Fibroblast of skin of scalp (primary cell): ENCODE measurements around the gene PHACTR3.
A peak's percentile ranks its signal among the peaks of the same experiment; 100 is the strongest.
"Not testable (repeated sequence)": the region's sequence is repeated elsewhere in the genome, so short reads cannot be mapped to it uniquely, and the experiment has no call there.

Experiments
- DNase-seq: peaks from one replicate; pipeline ENCODE4 v3.0.0-alpha.2; 2013

The PHACTR3 gene

DNA sequence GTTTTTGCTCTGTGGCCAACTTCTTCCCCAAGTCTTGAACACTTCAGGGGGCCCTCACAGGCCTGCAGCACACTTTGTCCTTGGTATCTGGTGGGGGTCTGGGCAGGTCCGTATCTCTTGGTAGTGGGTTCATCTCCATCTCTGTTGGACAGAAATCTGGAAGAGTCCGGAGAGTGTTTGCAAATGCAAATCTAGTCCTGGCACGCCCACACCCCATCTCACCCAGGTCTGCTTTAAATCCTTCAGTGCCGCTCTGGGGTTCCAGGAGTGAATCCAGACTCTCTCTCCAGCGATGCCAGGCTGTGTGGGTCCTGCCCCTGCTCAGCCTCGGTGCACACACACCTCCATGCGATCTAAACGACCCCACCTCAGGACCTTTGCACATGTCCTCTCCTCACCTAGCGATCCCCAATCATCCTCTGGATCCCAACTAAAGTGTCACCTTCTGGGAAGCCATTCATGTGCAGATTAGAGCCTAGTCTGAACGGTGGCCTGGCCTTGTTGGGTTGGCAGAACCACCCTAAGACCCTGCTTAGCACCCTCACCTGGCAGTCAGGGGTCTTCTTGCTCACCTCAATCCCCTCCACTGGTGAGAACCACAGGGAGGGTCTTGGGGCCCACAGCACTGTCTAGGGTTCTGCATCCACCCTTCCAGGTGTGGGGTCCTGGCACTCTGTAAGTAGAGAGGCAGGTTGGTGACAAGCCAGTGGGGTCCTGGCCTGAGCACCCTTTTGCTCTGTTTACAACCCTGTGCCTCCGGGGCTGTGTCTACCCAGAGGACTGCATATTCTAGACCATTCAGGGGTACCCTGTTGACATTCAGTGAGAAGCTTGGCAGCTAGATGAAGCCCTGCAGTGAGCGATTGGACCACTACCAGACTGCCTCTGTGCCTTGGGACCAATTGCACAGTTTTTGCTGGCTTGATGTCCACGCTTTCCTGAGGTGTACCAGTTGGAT lies 228.3 kb downstream of the PHACTR3 start:
- DNase-seq: no peak

GRCh38 chr20:59835057-59835447 lies 230.7 kb downstream of the PHACTR3 start:
- peak; percentile 77 for DNase-seq

DNA sequence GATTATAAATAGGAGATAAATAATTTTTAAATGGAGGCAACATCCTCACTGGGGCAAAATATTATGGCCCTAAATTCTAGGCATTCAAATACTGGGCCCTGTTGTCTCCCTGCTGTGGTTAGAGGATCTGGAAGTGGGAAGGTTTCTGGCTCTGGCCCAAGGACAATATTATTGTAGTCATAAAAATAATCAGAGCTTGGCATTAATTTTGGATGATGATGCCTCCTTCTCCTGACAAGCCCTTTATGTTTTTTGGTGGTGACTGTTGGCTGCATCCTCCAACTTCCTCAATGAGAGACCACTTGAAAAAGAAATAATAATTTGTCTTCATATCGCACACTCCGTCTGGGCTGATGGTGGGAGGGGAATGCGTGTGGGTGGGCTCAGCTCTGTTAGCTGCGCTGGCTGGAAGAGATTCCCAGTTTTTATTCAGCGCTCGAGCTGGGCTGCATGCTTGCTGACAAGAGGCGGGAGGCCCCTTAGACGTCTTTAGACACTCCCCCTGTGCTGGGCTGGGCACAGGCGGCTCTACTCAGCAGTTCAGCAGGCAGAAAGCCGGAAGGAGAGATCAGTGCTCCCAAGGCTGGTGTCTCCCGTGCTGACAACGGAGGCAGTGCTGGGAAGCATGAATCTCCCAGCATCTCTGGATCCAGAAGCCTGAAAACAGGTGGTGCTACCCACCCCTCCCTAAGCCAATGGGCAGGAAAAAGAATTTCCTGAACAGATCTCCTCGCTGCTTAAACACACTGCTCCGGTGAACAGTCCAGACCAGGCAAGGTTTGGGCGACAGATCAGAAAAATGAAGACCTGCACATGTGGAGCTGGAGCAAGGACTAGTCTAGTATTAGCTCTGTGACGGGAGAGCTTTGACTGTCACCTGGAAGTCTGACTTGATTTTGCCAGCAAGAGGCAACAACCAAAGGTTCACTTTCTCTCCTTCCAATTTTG lies 231.4 kb downstream of the PHACTR3 start:
- peak; percentile 64 for DNase-seq

- no peak for DNase-seq
These were observed 232.4 kb downstream of the PHACTR3 start for GRCh38 chr20:59836767-59837166.

DNA sequence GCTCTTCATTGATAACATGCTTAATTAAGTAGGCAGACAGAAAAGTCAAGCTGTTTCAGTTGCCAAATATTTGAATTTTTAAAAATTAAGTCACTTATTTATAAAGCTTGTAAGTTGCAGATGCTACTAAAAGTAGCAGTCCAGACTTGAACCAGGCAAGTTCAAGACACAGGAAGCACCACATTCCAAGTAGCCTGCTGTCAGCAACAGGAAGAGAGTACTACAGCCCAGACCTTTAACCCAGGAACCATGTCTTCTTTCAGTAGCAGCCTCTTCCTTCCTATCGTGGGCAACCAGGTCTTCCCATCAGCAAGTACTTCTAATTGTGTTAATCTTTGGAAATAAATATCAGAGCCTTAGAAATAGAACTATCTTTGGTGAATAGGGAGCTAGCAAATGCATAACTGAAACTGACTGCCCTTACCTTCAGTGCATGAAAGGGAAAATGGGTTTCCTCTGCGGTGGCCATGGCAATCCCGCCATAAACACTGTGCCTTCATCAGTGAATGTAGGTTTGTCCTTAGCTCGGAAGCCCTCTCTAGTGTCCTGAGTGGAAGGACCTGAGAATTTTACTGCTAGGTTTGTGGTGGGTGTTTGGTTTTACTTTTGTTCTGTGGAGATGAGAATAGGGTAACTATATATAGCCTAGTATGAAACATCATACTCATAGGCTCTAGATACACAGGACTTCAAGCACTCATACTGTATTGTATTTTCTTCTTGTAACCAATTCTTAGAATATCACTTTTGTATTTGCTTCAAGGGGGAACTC lies 233.5 kb downstream of the PHACTR3 start:
- no peak for DNase-seq

GRCh38 chr20:59839400-59839799 lies 235.1 kb downstream of the PHACTR3 start:
- no peak for DNase-seq

DNA sequence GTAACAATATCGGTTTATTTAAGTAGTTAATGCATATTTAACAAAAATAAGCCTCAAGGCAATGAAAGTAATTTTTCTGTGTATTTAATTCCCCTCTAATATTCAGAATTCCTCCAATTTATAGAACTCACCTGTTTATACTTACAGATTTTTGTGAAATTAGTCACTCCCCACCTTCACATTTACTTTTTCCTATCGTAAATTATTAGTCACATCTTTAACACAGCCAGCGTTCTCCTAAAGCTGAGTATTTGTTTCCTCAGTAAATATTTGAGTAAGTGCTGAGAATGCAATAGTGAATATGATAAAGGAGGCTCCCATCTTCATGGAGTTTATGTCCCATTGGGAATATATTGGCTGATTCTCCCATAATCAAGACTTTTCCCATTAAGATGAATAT lies 241.1 kb downstream of the PHACTR3 start:
- no peak for DNase-seq

GRCh38 chr20:59848182-59848581 lies 243.8 kb downstream of the PHACTR3 start:
- DNase-seq: no peak

DNA sequence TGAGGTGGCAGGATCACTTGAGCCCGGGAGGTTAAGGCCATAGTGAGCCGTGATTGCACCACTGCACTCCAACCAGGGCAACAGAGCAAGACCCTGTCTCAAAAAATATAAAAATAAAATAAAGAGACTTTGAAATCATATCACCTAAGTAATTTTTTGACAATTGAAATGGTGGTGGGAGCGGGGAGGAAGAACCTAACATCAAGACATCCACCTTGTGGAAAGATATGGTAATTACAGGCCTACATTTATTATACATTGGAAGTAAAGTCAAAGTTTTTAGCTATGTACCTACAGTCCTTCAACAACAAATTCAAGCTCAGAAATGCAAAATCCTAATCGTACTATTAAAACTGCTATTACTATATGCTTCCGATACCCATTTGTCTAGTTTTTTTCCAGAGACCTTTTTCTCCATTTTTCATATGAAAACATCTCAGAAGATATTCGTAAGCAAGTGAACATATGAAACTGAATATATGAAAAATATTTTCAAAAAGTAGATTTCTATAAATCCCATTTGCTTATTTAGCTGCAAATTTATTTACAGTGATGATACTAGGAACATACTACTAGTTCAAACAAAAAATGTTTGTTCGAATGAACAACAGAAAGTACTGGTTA lies 245.8 kb downstream of the PHACTR3 start:
- peak; percentile 47 for DNase-seq

GRCh38 chr20:59856526-59856925 lies 252.2 kb downstream of the PHACTR3 start:
- DNase-seq: not testable (repeated sequence)

- DNase-seq: not testable (repeated sequence)
These were observed 252.6 kb downstream of the PHACTR3 start for GRCh38 chr20:59856941-59857340.

- no peak for DNase-seq
These were observed 253.6 kb downstream of the PHACTR3 start for GRCh38 chr20:59857966-59858365.

DNA sequence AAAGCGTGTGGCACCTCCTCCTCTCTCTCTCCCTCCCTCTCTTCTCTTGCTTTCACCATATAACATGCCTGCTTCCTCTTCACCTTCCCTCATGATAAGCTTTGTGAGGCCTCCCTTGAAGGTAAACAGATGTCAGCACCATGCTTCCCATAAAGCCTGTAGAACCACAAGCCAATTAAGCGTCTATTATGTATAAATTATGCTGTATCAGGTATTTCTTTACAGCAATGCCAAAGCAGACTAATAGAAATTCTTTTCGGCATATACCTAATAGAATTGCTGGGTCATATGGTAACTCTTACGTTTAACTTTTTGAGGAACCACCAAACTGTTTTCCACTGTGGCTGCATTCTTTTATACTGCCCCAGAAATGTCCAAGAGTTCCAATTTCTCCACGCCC lies 254.1 kb downstream of the PHACTR3 start:
- DNase-seq: no peak

- no peak for DNase-seq
These were observed 257.1 kb downstream of the PHACTR3 start for GRCh38 chr20:59861401-59861800.

- no peak for DNase-seq
These were observed 258.7 kb downstream of the PHACTR3 start for GRCh38 chr20:59863058-59863457.

DNA sequence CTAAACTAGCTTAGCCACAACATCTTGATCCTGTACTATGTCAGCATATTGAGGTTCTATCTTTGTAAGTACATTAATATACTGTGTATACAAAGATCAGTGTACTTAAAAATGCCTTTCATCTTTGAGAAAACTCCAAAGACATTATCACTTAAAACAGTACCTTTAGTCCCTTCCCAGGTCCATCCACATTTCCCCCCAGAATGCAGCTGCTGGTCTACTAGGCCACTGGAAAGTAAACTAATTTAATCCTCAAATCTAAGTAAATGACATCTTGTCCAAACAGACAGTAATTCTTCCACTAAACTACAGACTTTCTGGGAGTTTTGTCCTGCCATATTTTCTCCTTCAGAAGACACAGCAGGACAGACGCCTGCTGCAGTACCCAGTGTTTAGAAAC lies 260.4 kb downstream of the PHACTR3 start:
- DNase-seq: no peak

DNA sequence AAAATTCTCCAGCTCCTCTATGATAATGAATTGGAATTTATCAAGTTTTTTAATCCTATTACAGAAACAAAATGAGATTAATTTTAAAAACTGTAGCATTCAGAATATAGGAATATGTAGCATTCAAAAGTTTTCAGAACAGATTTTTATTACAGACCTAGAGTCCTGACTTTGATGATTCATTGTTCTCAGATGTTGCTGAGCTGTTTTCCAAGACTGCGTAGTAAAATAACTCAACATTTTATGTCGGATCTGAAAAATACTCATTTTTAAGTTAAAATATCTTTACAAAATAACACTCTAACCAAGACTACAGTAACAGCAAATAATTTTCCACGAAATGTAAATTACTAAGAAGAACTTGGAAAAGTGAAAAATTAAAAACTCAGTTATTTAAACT lies 262.0 kb downstream of the PHACTR3 start:
- DNase-seq: no peak

DNA sequence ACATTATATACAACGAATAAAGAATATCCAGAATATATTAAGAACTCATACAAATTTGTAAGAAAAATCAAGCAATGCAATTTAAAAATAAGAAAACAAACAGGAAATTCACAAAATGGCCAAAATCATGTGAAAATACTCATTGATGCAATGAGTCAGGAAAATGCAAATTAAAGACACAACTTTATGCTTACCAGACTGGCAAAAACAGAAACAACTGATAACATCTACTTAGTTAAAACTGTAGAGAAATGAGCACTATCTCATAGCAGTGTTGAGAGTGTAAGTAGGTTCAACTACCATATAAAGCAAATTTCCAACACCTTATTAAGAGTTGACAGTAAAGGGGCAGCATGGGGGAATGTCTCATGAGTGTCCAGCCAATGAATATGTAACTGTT lies 266.8 kb downstream of the PHACTR3 start:
- DNase-seq: no peak

- DNase-seq: no peak
These were observed 269.1 kb downstream of the PHACTR3 start for GRCh38 chr20:59873409-59873808.

- DNase-seq: no peak
These were observed 275.9 kb downstream of the PHACTR3 start for GRCh38 chr20:59880198-59880597.

DNA sequence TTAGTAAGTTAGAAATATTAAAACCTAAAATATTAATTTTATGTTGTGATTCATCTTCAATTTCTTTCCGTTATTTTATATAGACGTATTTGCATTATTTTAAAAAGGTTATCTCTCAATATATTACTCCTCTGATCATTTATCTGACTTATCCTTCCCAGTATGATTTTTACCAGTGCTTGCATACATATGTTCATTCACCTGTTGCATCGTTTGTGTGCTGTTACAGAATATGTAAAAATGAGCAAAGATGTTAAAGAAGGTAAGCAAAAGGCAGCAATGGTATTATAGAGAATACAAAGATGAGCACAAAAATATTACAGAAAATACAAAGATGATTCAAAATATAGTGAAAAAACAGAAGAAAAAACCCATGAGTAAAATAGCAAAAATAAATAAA lies 280.2 kb downstream of the PHACTR3 start:
- no peak for DNase-seq

DNA sequence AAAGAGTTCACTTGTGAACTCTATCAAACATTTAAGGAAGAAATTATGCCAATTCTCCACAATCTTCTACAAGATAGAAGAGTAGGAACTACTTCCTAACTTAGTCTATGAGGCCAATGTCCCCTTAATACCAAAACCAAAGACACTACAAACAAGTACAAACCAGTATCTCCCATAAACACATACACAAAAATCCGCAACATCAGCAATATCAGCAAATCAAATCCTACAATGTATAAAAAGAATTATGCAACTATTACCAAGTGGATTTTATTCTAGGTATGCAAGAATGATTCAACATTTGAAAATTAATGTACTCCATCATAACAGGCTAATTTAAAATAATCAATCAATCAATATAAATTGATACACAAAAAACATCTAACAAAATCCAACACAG lies 283.7 kb downstream of the PHACTR3 start:
- no peak for DNase-seq
